DMS53 (cell line): ENCODE results near the gene CAAP1.
"Not testable (repeated sequence)": the region's sequence is repeated elsewhere in the genome, so short reads cannot be mapped to it uniquely, and the experiment has no call there.

Source experiments
- DNase-seq: peaks from one replicate; lab custom pipeline; 2025; lab: John Stamatoyannopoulos, UW

Gene CAAP1

DNA sequence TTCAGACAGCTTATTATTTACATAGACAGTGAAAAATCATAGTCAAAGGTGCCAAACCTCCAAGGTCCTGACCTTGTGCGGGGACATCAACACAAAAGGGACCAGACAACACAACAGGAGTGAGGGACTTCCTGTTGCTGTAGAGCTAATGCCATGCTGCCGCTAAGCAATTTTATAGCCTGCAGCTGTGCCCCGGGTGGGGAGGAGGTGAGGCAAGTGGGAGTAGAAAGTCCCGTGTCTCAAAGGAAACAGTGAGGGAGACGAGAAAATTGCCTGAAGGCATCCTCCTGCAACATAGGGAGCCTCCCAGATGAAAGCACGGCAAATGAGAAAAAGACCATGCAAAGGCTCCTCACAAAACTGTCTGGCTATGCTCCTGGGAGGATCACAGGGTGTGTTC lies 58.8 kb downstream of the CAAP1 start:
- DNase-seq = no peak

- DNase-seq = not testable (repeated sequence)
These were observed 64.1 kb downstream of the CAAP1 start for GRCh38 chr9:26828391-26828955.

GRCh38 chr9:26814799-26815198 lies 77.8 kb downstream of the CAAP1 start:
- DNase-seq = no peak

DNA sequence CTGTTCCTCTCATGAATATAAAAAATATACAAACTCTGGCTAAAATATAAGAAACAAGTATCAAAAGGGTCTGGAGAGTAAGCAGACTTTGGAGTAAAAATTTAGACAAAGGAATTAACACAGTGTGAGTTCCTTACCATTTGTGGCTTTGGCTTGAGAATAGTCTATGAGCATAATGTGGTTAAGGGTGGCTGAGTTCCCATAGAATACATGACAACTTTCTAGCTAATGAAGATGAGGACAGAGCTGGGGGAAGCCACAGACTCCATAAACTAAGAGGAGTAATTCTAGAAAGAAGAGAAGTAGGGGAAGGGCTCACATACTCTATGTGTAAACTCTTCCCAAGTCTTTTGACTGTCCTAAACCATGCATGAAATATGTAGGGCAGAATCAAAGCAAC lies 79.4 kb downstream of the CAAP1 start:
- no peak for DNase-seq

- no peak for DNase-seq
These were observed 80.4 kb downstream of the CAAP1 start for GRCh38 chr9:26812217-26812616.

- no peak for DNase-seq
These were observed 81.5 kb downstream of the CAAP1 start for GRCh38 chr9:26811106-26811505.

GRCh38 chr9:26809795-26810194 lies 82.8 kb downstream of the CAAP1 start:
- peak; percentile 50 for DNase-seq

DNA sequence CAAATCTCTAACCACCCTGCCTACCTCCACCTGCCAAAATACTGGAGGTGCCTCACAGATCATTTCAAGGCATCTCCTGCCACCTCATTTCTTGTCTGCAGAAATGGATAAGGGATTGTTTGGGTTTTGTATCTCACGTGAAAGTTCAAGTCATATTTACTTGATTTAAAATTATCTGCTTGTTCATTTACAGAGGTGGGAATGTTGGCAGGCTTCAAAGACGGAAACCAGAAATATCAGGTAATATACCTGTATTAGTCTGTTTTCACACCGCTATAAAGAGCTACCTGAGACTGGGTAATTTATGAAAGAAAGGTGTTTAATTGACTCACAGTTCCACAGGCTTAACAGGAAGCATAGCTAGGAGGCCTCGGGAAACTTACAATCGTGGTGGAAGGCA lies 85.4 kb downstream of the CAAP1 start:
- no peak for DNase-seq

- DNase-seq = peak; percentile 24
These were observed 89.7 kb downstream of the CAAP1 start for GRCh38 chr9:26802921-26803320.

GRCh38 chr9:26801772-26802171 lies 90.8 kb downstream of the CAAP1 start:
- DNase-seq = peak; percentile 18

DNA sequence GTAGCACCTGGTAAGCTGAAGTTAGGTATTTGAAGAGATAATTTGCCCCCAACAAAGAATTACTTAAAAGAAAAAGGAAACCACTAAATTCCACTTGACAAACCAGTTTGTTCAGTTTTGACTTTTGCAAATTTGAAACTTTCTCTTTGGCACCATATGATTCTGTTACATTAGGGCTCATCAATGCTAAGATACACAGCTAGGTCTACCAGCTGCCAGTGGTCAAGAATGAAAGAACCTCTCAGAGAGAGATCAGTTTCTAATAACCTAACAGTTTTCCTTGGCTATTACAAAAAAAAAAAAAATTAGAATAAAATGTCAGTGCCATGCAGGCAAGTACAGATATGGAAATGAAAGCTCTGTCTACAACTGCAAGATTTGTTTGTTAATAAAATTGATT lies 92.3 kb downstream of the CAAP1 start:
- no peak for DNase-seq

- DNase-seq = no peak
These were observed 101.3 kb downstream of the CAAP1 start for GRCh38 chr9:26791274-26791673.
